ENCODE data around the gene KDM7A. TPM values are rescaled to one million over a fixed set of nuclear protein-coding genes. Genes with fewer than 3 reads are reported as not detected.

Gene KDM7A
- total RNA-seq, 1 donor from 2014 or later: 65.1 TPM

GRCh38 chr7:140079121-140079536, 97.7 kb downstream of the KDM7A start:
- no peaks in the 10 kb centered on the region for H3K9me3 ChIP-seq
- no peak overlapping the region for H3K4me3 ChIP-seq
- no peaks in the 10 kb centered on the region for H3K4me1 ChIP-seq
- DNase-seq (ENCODE audit: low spot score in 2 of 2): no peak
- no peak for TF ChIP-seq CTCF (IDR thresholded peaks at IDR 0.05)
- H3K36me3 ChIP-seq: no peaks in the 10 kb centered on the region
- intact Hi-C loops (cut with DNase I): no loop called here
- no peak overlapping the region for H3K27ac ChIP-seq
- no peaks in the 10 kb centered on the region for H3K27me3 ChIP-seq

GRCh38 chr7:140078392-140078791, 98.4 kb downstream of the KDM7A start:
- H3K4me1 ChIP-seq: no peaks in the 10 kb centered on the region
- intact Hi-C loops (cut with DNase I): no loop called here
- no peak for TF ChIP-seq CTCF (IDR thresholded peaks at IDR 0.05)
- H3K4me3 ChIP-seq: no peak overlapping the region
- H3K27ac ChIP-seq: no peak overlapping the region
- DNase-seq (ENCODE audit: low spot score in 2 of 2): no peak
- no peaks in the 10 kb centered on the region for H3K27me3 ChIP-seq
- no peaks in the 10 kb centered on the region for H3K9me3 ChIP-seq
- H3K36me3 ChIP-seq: no peaks in the 10 kb centered on the region

GRCh38 chr7:140074780-140075179, 102.0 kb downstream of the KDM7A start:
- Histone ChIP-seq H3K27me3 (no peaks in the 10 kb centered on the region), H3K9me3 (no peaks in the 10 kb centered on the region), H3K4me3 (no peak overlapping the region), H3K27ac (no peak overlapping the region), H3K36me3 (no peaks in the 10 kb centered on the region), H3K4me1 (no peaks in the 10 kb centered on the region)
- DNase-seq (ENCODE audit: low spot score in 2 of 2): no peak
- intact Hi-C loops (cut with DNase I): no loop called here
- TF ChIP-seq CTCF (IDR thresholded peaks at IDR 0.05): no peak

- Histone ChIP-seq H3K4me3 (no peak overlapping the region), H3K36me3 (no peaks in the 10 kb centered on the region), H3K27ac (no peak overlapping the region), H3K27me3 (no peaks in the 10 kb centered on the region), H3K9me3 (peaks cover 0 to 23% of the 10 kb centered on the region in 2 donors), H3K4me1 (no peaks in the 10 kb centered on the region)
- TF ChIP-seq CTCF (IDR thresholded peaks at IDR 0.05): no peak
- intact Hi-C loops (cut with DNase I): no loop called here
- DNase-seq (ENCODE audit: low spot score in 2 of 2): no peak
Measured at GRCh38 chr7:140070546-140070945, 106.2 kb downstream of the KDM7A start.

GRCh38 chr7:140069298-140069949, 107.4 kb downstream of the KDM7A start:
- Histone ChIP-seq H3K36me3 (no peaks in the 10 kb centered on the region), H3K4me1 (no peaks in the 10 kb centered on the region), H3K4me3 (no peak overlapping the region), H3K27me3 (no peaks in the 10 kb centered on the region), H3K9me3 (peaks cover 0 to 23% of the 10 kb centered on the region in 2 donors), H3K27ac (no peak overlapping the region)
- TF ChIP-seq CTCF (IDR thresholded peaks at IDR 0.05): no peak
- intact Hi-C loops (cut with DNase I): no loop called here
- DNase-seq (ENCODE audit: low spot score in 2 of 2): no peak

- no peak overlapping the region for H3K4me3 ChIP-seq
- H3K36me3 ChIP-seq: no peaks in the 10 kb centered on the region
- H3K4me1 ChIP-seq: no peaks in the 10 kb centered on the region
- no peak for TF ChIP-seq CTCF (IDR thresholded peaks at IDR 0.05)
- intact Hi-C loops (cut with DNase I): no loop called here
- no peak for DNase-seq (ENCODE audit: low spot score in 2 of 2)
- peaks cover 0 to 23% of the 10 kb centered on the region in 2 donors for H3K9me3 ChIP-seq
- no peak overlapping the region for H3K27ac ChIP-seq
- no peaks in the 10 kb centered on the region for H3K27me3 ChIP-seq
Measured at GRCh38 chr7:140068033-140068432, 108.8 kb downstream of the KDM7A start.

Data from ascending aorta (tissue), 2 donors.